ENCODE data around the gene PLAAT5.

PLAAT5 gene

DNA sequence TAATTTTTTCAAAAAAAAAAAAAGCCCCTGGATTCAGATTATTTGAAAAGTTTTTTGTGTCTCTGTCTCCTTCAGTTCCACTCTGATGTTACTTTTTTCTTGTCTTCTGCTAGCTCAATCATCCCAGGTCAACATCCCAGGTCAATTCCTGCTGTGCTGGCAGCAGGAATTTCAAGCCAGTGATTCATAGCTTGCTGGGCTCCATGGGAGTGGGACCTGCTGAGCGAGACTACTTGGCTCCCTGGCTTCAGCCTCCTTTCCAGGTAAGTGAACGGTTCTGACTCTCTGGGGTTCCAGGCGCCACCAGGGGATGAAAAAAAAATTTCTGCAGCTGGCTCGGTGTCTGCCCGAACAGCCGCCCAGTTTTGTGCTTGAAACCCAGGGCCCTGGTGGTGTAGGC lies 31.4 kb downstream of the PLAAT5 start:
- peaks cover 3 to 4% of the 10 kb centered on the region in 2 experiments for H3K4me1 ChIP-seq (ENCODE audit: control insufficient read depth in 1 of 2, insufficient read depth in 2 of 2, low read length in 2 of 2)
- H3K4me2 ChIP-seq (ENCODE audit: low read length), result no peak overlapping the region
- H3K36me3 ChIP-seq (ENCODE audit: control insufficient read depth in 1 of 2, insufficient read depth in 2 of 2, low read length in 2 of 2), result no peaks in the 10 kb centered on the region
- H3K27ac ChIP-seq (ENCODE audit: low read depth, low read length), result peak overlapping the region; percentile 58
- no peak overlapping the region for H4K8ac ChIP-seq (ENCODE audit: low read depth, low read length)
- H3K18ac ChIP-seq (ENCODE audit: low read length), result no peak overlapping the region
- H3K23ac ChIP-seq (ENCODE audit: low read length), result no peak overlapping the region
- no peaks in the 10 kb centered on the region for H3K79me2 ChIP-seq (ENCODE audit: control insufficient read depth, insufficient read depth, low read length, poor library complexity)
- H3K4me3 ChIP-seq (ENCODE audit: low read depth, low read length), result no peak overlapping the region
- H2AFZ ChIP-seq (ENCODE audit: insufficient read depth, low read length, poor library complexity), result no peak overlapping the region
- H2BK12ac ChIP-seq (ENCODE audit: low read length), result no peak overlapping the region
- no peak overlapping the region for H3K14ac ChIP-seq (ENCODE audit: low read length)
- no peaks in the 10 kb centered on the region for H3K9me3 ChIP-seq (ENCODE audit: insufficient read depth, low read depth, low read length)
- H3K9ac ChIP-seq (ENCODE audit: low read length), result no peak overlapping the region
- WGBS (ENCODE audit: extremely low coverage, insufficient coverage, insufficient read length), result no CpG with 5 or more reads among the region's 6 CpGs
- peak; percentile 9 to 49 for DNase-seq
- H3K4ac ChIP-seq (ENCODE audit: low read depth, low read length), result no peak overlapping the region
- H2BK5ac ChIP-seq (ENCODE audit: low read depth, low read length, poor library complexity), result no peak overlapping the region
- no peak overlapping the region for H4K12ac ChIP-seq (ENCODE audit: low read depth, low read length)
- H3K27me3 ChIP-seq (ENCODE audit: insufficient read depth, low read length), result no peaks in the 10 kb centered on the region
- H3K79me1 ChIP-seq (ENCODE audit: low read length), result no peaks in the 10 kb centered on the region
- no peak overlapping the region for H4K91ac ChIP-seq (ENCODE audit: low read depth, low read length)
- no peak overlapping the region for H2BK120ac ChIP-seq (ENCODE audit: insufficient read depth, low read length, poor library complexity)
- H2AK5ac ChIP-seq (ENCODE audit: low read length), result no peak overlapping the region

DNA sequence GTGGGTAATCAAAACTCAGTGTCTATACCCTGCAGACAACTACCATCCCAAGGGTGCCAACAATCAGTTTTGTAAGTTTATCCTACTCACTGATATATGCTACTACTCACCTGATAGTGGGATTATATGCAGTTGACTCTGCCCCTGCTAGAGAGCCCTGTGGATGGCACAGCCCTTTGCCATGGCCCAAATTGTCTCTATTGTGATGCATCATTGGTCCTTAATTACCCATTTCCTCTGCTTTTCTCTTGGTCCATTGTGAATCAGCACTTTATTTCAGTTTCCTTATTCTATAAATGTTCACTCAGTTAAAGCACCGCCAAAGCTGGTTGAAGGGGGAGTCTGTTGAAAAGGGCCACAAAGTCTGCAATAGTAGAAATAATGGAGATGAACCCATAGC lies 42.3 kb downstream of the PLAAT5 start:
- Histone ChIP-seq H3K18ac (ENCODE audit: low read length) (no peak overlapping the region), H3K14ac (ENCODE audit: low read length) (no peak overlapping the region), H4K91ac (ENCODE audit: low read depth, low read length) (no peak overlapping the region), H4K8ac (ENCODE audit: low read depth, low read length) (no peak overlapping the region), H3K23ac (ENCODE audit: low read length) (no peak overlapping the region), H3K27me3 (ENCODE audit: insufficient read depth, low read length) (no peaks in the 10 kb centered on the region), H3K36me3 (ENCODE audit: control insufficient read depth in 1 of 2, insufficient read depth in 2 of 2, low read length in 2 of 2) (no peaks in the 10 kb centered on the region), H3K79me2 (ENCODE audit: control insufficient read depth, insufficient read depth, low read length, poor library complexity) (no peaks in the 10 kb centered on the region), H3K4ac (ENCODE audit: low read depth, low read length) (no peak overlapping the region), H3K4me1 (ENCODE audit: control insufficient read depth in 1 of 2, insufficient read depth in 2 of 2, low read length in 2 of 2) (no peaks in the 10 kb centered on the region), H3K27ac (ENCODE audit: low read depth, low read length) (no peak overlapping the region), H3K9ac (ENCODE audit: low read length) (no peak overlapping the region), H2BK12ac (ENCODE audit: low read length) (no peak overlapping the region), H3K4me2 (ENCODE audit: low read length) (no peak overlapping the region), H4K12ac (ENCODE audit: low read depth, low read length) (no peak overlapping the region), H2AFZ (ENCODE audit: insufficient read depth, low read length, poor library complexity) (no peak overlapping the region), H2AK5ac (ENCODE audit: low read length) (no peak overlapping the region), H3K9me3 (ENCODE audit: insufficient read depth, low read depth, low read length) (no peaks in the 10 kb centered on the region), H2BK5ac (ENCODE audit: low read depth, low read length, poor library complexity) (no peak overlapping the region), H2BK120ac (ENCODE audit: insufficient read depth, low read length, poor library complexity) (no peak overlapping the region), H3K4me3 (ENCODE audit: low read depth, low read length) (no peak overlapping the region), H3K79me1 (ENCODE audit: low read length) (no peaks in the 10 kb centered on the region)
- WGBS (ENCODE audit: extremely low coverage, insufficient coverage, insufficient read length), result no CpG with 5 or more reads among the region's 1 CpG
- DNase-seq, result no peak

DNA sequence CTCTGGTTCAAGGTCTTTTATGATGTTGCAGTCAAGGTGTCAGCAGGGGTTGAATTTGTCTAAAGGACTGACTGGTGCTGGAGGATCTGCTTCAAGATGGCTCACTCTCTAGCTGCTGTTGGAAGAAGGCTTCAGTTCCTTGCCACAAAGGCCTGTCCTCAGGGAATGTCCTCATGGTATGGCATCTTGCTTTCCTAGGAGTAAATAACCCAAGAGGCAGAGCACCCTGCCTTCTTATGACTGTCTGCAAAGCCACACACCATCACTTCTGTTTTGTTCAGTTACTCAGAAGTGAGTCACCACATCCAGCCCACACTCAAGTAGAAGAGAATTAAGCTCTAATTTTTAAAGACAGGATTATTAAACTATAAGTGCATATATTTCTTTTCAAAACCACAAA lies 45.2 kb downstream of the PLAAT5 start:
- Histone ChIP-seq H3K27ac (ENCODE audit: low read depth, low read length) (no peak overlapping the region), H3K27me3 (ENCODE audit: insufficient read depth, low read length) (no peaks in the 10 kb centered on the region), H2AFZ (ENCODE audit: insufficient read depth, low read length, poor library complexity) (no peak overlapping the region), H2AK5ac (ENCODE audit: low read length) (no peak overlapping the region), H2BK120ac (ENCODE audit: insufficient read depth, low read length, poor library complexity) (no peak overlapping the region), H2BK5ac (ENCODE audit: low read depth, low read length, poor library complexity) (no peak overlapping the region), H3K79me1 (ENCODE audit: low read length) (no peaks in the 10 kb centered on the region), H3K4ac (ENCODE audit: low read depth, low read length) (no peak overlapping the region), H3K14ac (ENCODE audit: low read length) (no peak overlapping the region), H3K4me3 (ENCODE audit: low read depth, low read length) (no peak overlapping the region), H4K8ac (ENCODE audit: low read depth, low read length) (no peak overlapping the region), H4K91ac (ENCODE audit: low read depth, low read length) (no peak overlapping the region), H3K23ac (ENCODE audit: low read length) (no peak overlapping the region), H3K36me3 (ENCODE audit: control insufficient read depth in 1 of 2, insufficient read depth in 2 of 2, low read length in 2 of 2) (no peaks in the 10 kb centered on the region), H3K79me2 (ENCODE audit: control insufficient read depth, insufficient read depth, low read length, poor library complexity) (no peaks in the 10 kb centered on the region), H2BK12ac (ENCODE audit: low read length) (no peak overlapping the region), H3K9me3 (ENCODE audit: insufficient read depth, low read depth, low read length) (no peaks in the 10 kb centered on the region), H4K12ac (ENCODE audit: low read depth, low read length) (no peak overlapping the region), H3K4me1 (ENCODE audit: control insufficient read depth in 1 of 2, insufficient read depth in 2 of 2, low read length in 2 of 2) (no peaks in the 10 kb centered on the region), H3K18ac (ENCODE audit: low read length) (no peak overlapping the region), H3K4me2 (ENCODE audit: low read length) (no peak overlapping the region), H3K9ac (ENCODE audit: low read length) (no peak overlapping the region)
- no peak for DNase-seq

- Histone ChIP-seq H2AFZ (ENCODE audit: insufficient read depth, low read length, poor library complexity) (no peak overlapping the region), H3K4me2 (ENCODE audit: low read length) (no peak overlapping the region), H3K79me2 (ENCODE audit: control insufficient read depth, insufficient read depth, low read length, poor library complexity) (no peaks in the 10 kb centered on the region), H4K91ac (ENCODE audit: low read depth, low read length) (no peak overlapping the region), H3K14ac (ENCODE audit: low read length) (no peak overlapping the region), H3K9ac (ENCODE audit: low read length) (no peak overlapping the region), H3K36me3 (ENCODE audit: control insufficient read depth in 1 of 2, insufficient read depth in 2 of 2, low read length in 2 of 2) (no peaks in the 10 kb centered on the region), H3K4me1 (ENCODE audit: control insufficient read depth in 1 of 2, insufficient read depth in 2 of 2, low read length in 2 of 2) (no peaks in the 10 kb centered on the region), H3K27me3 (ENCODE audit: insufficient read depth, low read length) (no peaks in the 10 kb centered on the region), H2BK5ac (ENCODE audit: low read depth, low read length, poor library complexity) (no peak overlapping the region), H4K8ac (ENCODE audit: low read depth, low read length) (no peak overlapping the region), H4K12ac (ENCODE audit: low read depth, low read length) (no peak overlapping the region), H3K9me3 (ENCODE audit: insufficient read depth, low read depth, low read length) (no peaks in the 10 kb centered on the region), H2BK12ac (ENCODE audit: low read length) (no peak overlapping the region), H3K27ac (ENCODE audit: low read depth, low read length) (no peak overlapping the region), H3K4me3 (ENCODE audit: low read depth, low read length) (no peak overlapping the region), H2BK120ac (ENCODE audit: insufficient read depth, low read length, poor library complexity) (no peak overlapping the region), H3K23ac (ENCODE audit: low read length) (no peak overlapping the region), H3K79me1 (ENCODE audit: low read length) (no peaks in the 10 kb centered on the region), H2AK5ac (ENCODE audit: low read length) (no peak overlapping the region), H3K18ac (ENCODE audit: low read length) (no peak overlapping the region), H3K4ac (ENCODE audit: low read depth, low read length) (no peak overlapping the region)
- no CpG with 5 or more reads among the region's 2 CpGs for WGBS (ENCODE audit: extremely low coverage, insufficient coverage, insufficient read length)
- no peak for DNase-seq
These were observed 45.8 kb downstream of the PLAAT5 start for GRCh38 chr11:63445118-63445517.
